B cell (primary cell): ENCODE measurements around the gene MYL5. TPM values are rescaled to one million over a fixed set of nuclear protein-coding genes. Genes with fewer than 3 reads are reported as not detected.

Experiments
- ATAC-seq: fragments of 200-7000 bp; cut with Tn5 transposase; one replicate; pipeline ENCODE4 v1.10.0; 2021; ENCODE audit warnings: low read depth, mild to moderate bottlenecking, moderate number of reproducible peaks, moderate library complexity
- CTCF ChIA-PET: fragments of 350-600 bp; sonication (Branson Sonifier 250); formaldehyde crosslinking; loops from one replicate; lab custom pipeline; 2021; ENCODE audit warnings: antibody characterized with exemption, inconsistent platforms; lab: Charles Lee
- POLR2A ChIA-PET: fragments of 350-600 bp; sonication (Branson Sonifier 250); formaldehyde crosslinking; loops from one replicate; lab custom pipeline; 2021; ENCODE audit warnings: antibody characterized with exemption; lab: Charles Lee
- DNase-seq: peaks from one replicate; pipeline ENCODE4 v3.0.0; 2013
- H2AFZ ChIP-seq: 2 replicates; pipeline ENCODE4 v1.6.1; 2012; ENCODE audit warnings: mild to moderate bottlenecking, low read depth, low read length; ENCODE audit not compliant: insufficient read depth, poor library complexity, severe bottlenecking
- H3K27ac ChIP-seq, 2 donors: 1 replicate in 1 of 2; 2 replicates in 1 of 2; pipeline ENCODE4 v1.5.1; 2012 to 2013; ENCODE audit warnings: low read length in 2 of 2, mild to moderate bottlenecking in 2 of 2, moderate library complexity in 1 of 2
- H3K27me3 ChIP-seq, 4 experiments: fragments of 200-600 bp in 1 of 4; sonication (generic) in 1 of 4; replicated peaks in 1 of 4; 1 replicate in 2 of 4; 2 replicates in 2 of 4; pipeline versions ENCODE4 v1.6.1 to v1.7.0; 2013 to 2016; ENCODE audit warnings: low read length in 3 of 4, mild to moderate bottlenecking in 2 of 4, mixed read lengths in 1 of 4, moderate library complexity in 1 of 4; ENCODE audit not compliant: insufficient read depth in 4 of 4, control insufficient read depth in 3 of 4; ENCODE audit errors: control extremely low read depth in 1 of 4
- H3K36me3 ChIP-seq, 2 experiments: replicated peaks in 1 of 2; 1 replicate in 1 of 2; 2 replicates in 1 of 2; pipeline versions ENCODE4 v1.6.1 to v1.7.1; 2013; ENCODE audit warnings: low read length in 1 of 2; ENCODE audit not compliant: insufficient read depth in 2 of 2, control insufficient read depth in 1 of 2; ENCODE audit errors: control extremely low read depth in 1 of 2, extremely low read depth in 1 of 2
- H3K4me1 ChIP-seq, 2 donors: fragments of 200-600 bp in 1 of 2; sonication (generic) in 1 of 2; 1 replicate in 1 of 2; 2 replicates in 1 of 2; pipeline versions ENCODE4 v1.5.1 to v1.6.1; 2013 to 2017; ENCODE audit warnings: low read length in 2 of 2; ENCODE audit not compliant: control insufficient read depth in 2 of 2, insufficient read depth in 2 of 2
- H3K4me2 ChIP-seq: replicated peaks from 2 replicates; pipeline ENCODE3; 2012; ENCODE audit warnings: mild to moderate bottlenecking, low read depth, low read length; ENCODE audit not compliant: poor library complexity, severe bottlenecking
- H3K4me3 ChIP-seq, 5 experiments: fragments of 200-600 bp in 1 of 5; sonication (generic) in 1 of 5; 1 replicate in 3 of 5; 2 replicates in 2 of 5; pipeline versions ENCODE4 v1.5.1 to v1.7.0; 2011 to 2016; ENCODE audit warnings: low read length in 4 of 5, mild to moderate bottlenecking in 4 of 5, low read depth in 2 of 5, control low read depth in 1 of 5, moderate library complexity in 1 of 5; ENCODE audit not compliant: insufficient read depth in 1 of 5; ENCODE audit errors: control extremely low read depth in 1 of 5, extremely low read depth in 1 of 5
- H3K79me2 ChIP-seq: fragments of 200-600 bp; sonication (generic); one replicate; pipeline ENCODE4 v1.6.0; 2016; ENCODE audit warnings: low read length; ENCODE audit not compliant: control insufficient read depth, insufficient read depth
- H3K9ac ChIP-seq: fragments of 200-600 bp; sonication (generic); 2 replicates; pipeline ENCODE4 v1.6.1; 2017; ENCODE audit warnings: mild to moderate bottlenecking, low read length, moderate library complexity
- H3K9me3 ChIP-seq, 3 donors: one replicate each; pipeline versions ENCODE4 v1.6.1 to v1.7.1; 2013; ENCODE audit warnings: low read length in 2 of 3; ENCODE audit not compliant: control insufficient read depth in 2 of 3, insufficient read depth in 1 of 3; ENCODE audit errors: control extremely low read depth in 1 of 3
- H4K20me1 ChIP-seq: 2 replicates; pipeline ENCODE4 v1.6.0; 2012; ENCODE audit warnings: mild to moderate bottlenecking, low read length; ENCODE audit not compliant: insufficient read depth, control insufficient read depth, poor library complexity, severe bottlenecking
- H3K27ac Mint-ChIP-seq: one replicate; pipeline ENCODE4 v1.8.0; 2021; ENCODE audit warnings: mixed read lengths
- H3K27me3 Mint-ChIP-seq: one replicate; pipeline ENCODE4 v1.8.0; 2021; ENCODE audit warnings: mixed read lengths
- H3K4me1 Mint-ChIP-seq: one replicate; pipeline ENCODE4 v1.8.0; 2021; ENCODE audit warnings: mixed read lengths
- H3K4me3 Mint-ChIP-seq: one replicate; pipeline ENCODE4 v1.8.0; 2021; ENCODE audit warnings: mixed read lengths
- H3K9me3 Mint-ChIP-seq: one replicate; pipeline ENCODE4 v1.8.0; 2022; ENCODE audit warnings: mixed read lengths; ENCODE audit not compliant: insufficient read depth
- CTCF ChIP-seq: fragments of 200-600 bp; IDR thresholded peaks from one replicate; pipeline ENCODE4 v1.8.0; 2022; ENCODE audit warnings: antibody characterized with exemption, mild to moderate bottlenecking
- EZH2 ChIP-seq: IDR thresholded peaks from 2 replicates; pipeline ENCODE4 v1.6.1; 2012; ENCODE audit warnings: borderline replicate concordance, low read depth, mild to moderate bottlenecking, moderate library complexity, low read length; ENCODE audit not compliant: insufficient read depth, poor library complexity, severe bottlenecking
- WGBS: methylation state at CpG from one replicate; pipeline ENCODE4 v1.1.5; 2013; ENCODE audit warnings: missing lambda C conversion rate; ENCODE audit not compliant: insufficient coverage; 5-methylcytosine and 5-hydroxymethylcytosine counted together
- intact Hi-C: fragments of 100-400 bp; cut with micrococcal nuclease; formaldehyde crosslinking; loops from one replicate; pipeline ENCODE4 v1.10.0; 2022
- polyA minus RNA-seq: library from RNA; depleted of rRNA, polyadenylated mRNA; stranded (reverse); fragments of >200 nt; gene quantifications from 2 replicates; pipeline ENCODE4 v1.2.3, GENCODE V29; 2012
- polyA plus RNA-seq: library from polyadenylated mRNA; depleted of rRNA; stranded (reverse); fragments of >200 nt; gene quantifications from 2 replicates; pipeline ENCODE4 v1.2.3, GENCODE V29; 2012
- total RNA-seq, 2 donors: library from RNA; stranded (reverse); fragments of 120-200 nt in 1 of 2; gene quantifications; 1 replicate in 1 of 2; 2 replicates in 1 of 2; pipeline versions ENCODE4 v1.2.3 to v1.2.4, GENCODE V29; 2013 to 2022

MYL5 gene
- total RNA-seq (36.3 and 38.3 TPM in 2 replicates), polyA plus RNA-seq (16.9 and 18.1 TPM in 2 replicates), polyA minus RNA-seq (28.9 and 32.8 TPM in 2 replicates)
- 54.5 TPM for total RNA-seq (2013)

- intact Hi-C loops: loop anchor here (1.0 to 10.0 kb wide), 4 partner anchors 11 to 610 kb away; partner anchors contain the start of genes MAEA and PCGF3
- Mint-ChIP-seq H3K4me3 (peak within 1 kb of the TSS; percentile 93), H3K27ac (peak within 1 kb of the TSS; percentile 92), H3K4me1 (peaks cover 28% of the 10 kb centered on the region), H3K9me3 (no peaks in the 10 kb centered on the region), H3K27me3 (no peaks in the 10 kb centered on the region)
- Histone ChIP-seq H3K9me3 (no peaks in the 10 kb centered on the region), H3K27ac (peak within 1 kb of the TSS; percentile 92 to 97), H3K4me3 (peak within 1 kb of the TSS; percentile 44 to 99 (median 92)), H3K27me3 (peaks cover 0 to 2% (median 0%) of the 10 kb centered on the region in 4 experiments), H3K79me2 (peaks cover 22% of the 10 kb centered on the region), H4K20me1 (peaks cover 4% of the 10 kb centered on the region), H3K4me1 (peaks cover 26 to 36% of the 10 kb centered on the region in 2 donors), H2AFZ (peak within 1 kb of the TSS; percentile 77), H3K36me3 (peaks cover 0 to 17% of the 10 kb centered on the region in 2 experiments), H3K9ac (peak within 1 kb of the TSS; percentile 98), H3K4me2 (peak within 1 kb of the TSS; percentile 99)
- ChIA-PET POLR2A (interaction anchor here (0.5 to 2.0 kb wide), 8 partner anchors 10 to 550 kb away, joined by 3 to 11 read pairs (median 4); partner anchors contain the start of genes ZNF141 and ZNF718), CTCF (interaction anchor here (0.6 to 1.7 kb wide), 7 partner anchors 10 to 430 kb away, joined by 3 to 6 read pairs (median 5); partner anchors contain the start of gene IDUA)
- DNase-seq (peak; percentile 99), ATAC-seq (peak; percentile 84)
- TF ChIP-seq EZH2: no peak
- TF ChIP-seq CTCF: peak; percentile 86
- under 1% methylated on average over 84 of the region's 84 CpGs for WGBS
Measured at GRCh38 chr4:674172-675035, at the start of gene MYL5, which contains the start of gene ATP5ME. TSS of gene MYL5 (plus strand) at chr4:674542. CDS start at chr4:678027, 3,485 bp downstream. TSS of gene ATP5ME (minus strand) at chr4:674276. CDS start at chr4:674247, 29 bp downstream.
